Vagina (tissue), 2 donors: ENCODE results near the gene MTSS2. TPM values are rescaled to one million over a fixed set of nuclear protein-coding genes. Genes with fewer than 3 reads are reported as not detected.
A peak's percentile ranks its signal among the peaks of the same experiment; 100 is the strongest.

Experiments used
- DNase-seq, 2 donors: peaks; one replicate each; pipeline ENCODE4 v3.0.0-alpha.2; 2017; ENCODE audit errors: extremely low spot score in 2 of 2
- H3K27ac ChIP-seq: fragments of 200-600 bp; sonication (generic); one replicate; pipeline ENCODE4 v1.5.1; 2019
- H3K27me3 ChIP-seq: fragments of 200-600 bp; sonication (generic); one replicate; pipeline ENCODE4 v1.5.1; 2019
- H3K36me3 ChIP-seq, 2 donors: fragments of 200-600 bp; sonication (generic); one replicate each; pipeline ENCODE4 v1.5.1; 2017 to 2019
- H3K4me1 ChIP-seq: fragments of 200-600 bp; sonication (generic); one replicate; pipeline ENCODE4 v1.5.1; 2019
- H3K4me3 ChIP-seq, 2 donors: fragments of 200-600 bp; sonication (generic); 1 replicate in 1 of 2; 2 replicates in 1 of 2; pipeline ENCODE4 v1.5.1; 2016 to 2019
- H3K9me3 ChIP-seq: fragments of 200-600 bp; sonication (generic); one replicate; pipeline ENCODE4 v1.5.1; 2019
- CTCF ChIP-seq, 3 experiments: fragments of 450-650 bp in 2 of 3; fragments of 200-600 bp in 1 of 3; sonication (generic) in 1 of 3; IDR thresholded peaks; one replicate each; pipeline ENCODE4 v1.5.1; 2017 to 2019; ENCODE audit warnings: antibody characterized with exemption in 3 of 3, mild to moderate bottlenecking in 2 of 3, moderate library complexity in 2 of 3
- POLR2A ChIP-seq, 2 donors: fragments of 450-650 bp; IDR thresholded peaks; one replicate each; pipeline ENCODE4 v1.6.1; 2017; ENCODE audit warnings: antibody characterized with exemption in 2 of 2, mild to moderate bottlenecking in 2 of 2, moderate library complexity in 2 of 2
- POLR2AphosphoS5 ChIP-seq, 2 donors: sonication (generic); formaldehyde crosslinking; IDR thresholded peaks; one replicate each; pipeline ENCODE4 v1.9.0; 2017; ENCODE audit warnings: antibody characterized with exemption in 2 of 2, mild to moderate bottlenecking in 2 of 2, low read depth in 1 of 2; ENCODE audit not compliant: insufficient read depth in 1 of 2
- intact Hi-C: fragments of 100-400 bp; cut with DNase I; formaldehyde crosslinking; loops from one replicate; pipeline ENCODE4 v1.15.1; 2023
- total RNA-seq: library from RNA; depleted of rRNA; stranded (reverse); fragments of >200 nt; gene quantifications from one replicate; pipeline ENCODE4 v1.2.3, GENCODE V29; 2016

Gene MTSS2
- total RNA-seq, 1 donor from 2014 or later: 102 TPM

- no peaks in the 10 kb centered on the region for H3K27me3 ChIP-seq
- H3K4me3 ChIP-seq: no peak overlapping the region
- H3K36me3 ChIP-seq: no peaks in the 10 kb centered on the region
- peaks cover 54% of the 10 kb centered on the region for H3K4me1 ChIP-seq
- intact Hi-C loops: no loop called here
- DNase-seq: no peak
- TF ChIP-seq POLR2AphosphoS5 (IDR thresholded peaks at IDR 0.05; ENCODE audit: insufficient read depth in 1 of 2, low read depth in 1 of 2): no peak
- no peak for TF ChIP-seq POLR2A (IDR thresholded peaks at IDR 0.05)
- TF ChIP-seq CTCF (IDR thresholded peaks at IDR 0.05): no peak
- no peak overlapping the region for H3K27ac ChIP-seq
- no peaks in the 10 kb centered on the region for H3K9me3 ChIP-seq
Measured at GRCh38 chr16:70712359-70712758, 26.5 kb upstream of the MTSS2 start.

DNA sequence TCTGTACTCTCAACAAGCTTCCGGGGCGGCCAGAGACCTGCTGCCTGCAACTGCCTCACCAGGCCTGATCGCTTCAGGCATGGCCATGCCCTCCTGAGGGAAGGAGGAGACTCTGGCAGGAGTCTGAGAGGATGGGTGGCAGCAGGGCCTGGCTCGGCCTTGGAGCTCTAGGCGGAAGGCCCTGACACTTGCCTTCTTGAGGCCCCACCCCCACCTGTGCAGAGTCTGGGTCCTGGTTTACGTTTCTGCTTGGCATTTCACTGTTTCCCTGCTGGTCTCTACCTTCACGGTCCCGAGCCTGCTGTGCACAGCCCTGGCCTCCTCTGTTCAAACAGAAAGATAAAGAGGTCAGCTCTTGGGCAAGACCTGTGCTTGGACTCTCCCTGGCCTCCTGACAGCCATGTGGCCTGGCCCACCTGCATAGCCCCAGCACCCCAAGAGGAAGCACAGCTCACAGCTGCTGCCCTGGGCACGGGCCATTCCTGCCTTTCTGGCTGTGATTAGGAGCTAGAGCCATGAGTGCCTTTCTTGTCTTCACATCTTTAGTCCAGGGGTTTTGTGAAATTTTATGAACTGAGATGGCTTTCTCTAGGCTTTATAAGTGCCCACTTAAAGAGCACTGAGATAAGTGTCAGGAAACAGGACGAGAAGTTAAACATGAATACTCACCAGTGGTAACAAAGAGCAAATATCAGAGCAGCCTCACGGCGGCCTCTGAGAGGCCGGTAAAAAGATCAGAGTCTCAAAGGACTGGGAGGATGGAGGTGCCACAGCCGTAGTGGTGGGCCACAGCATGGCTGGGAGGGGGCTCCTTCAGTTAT lies 25.6 kb upstream of the MTSS2 start:
- Histone ChIP-seq H3K36me3 (no peaks in the 10 kb centered on the region), H3K27me3 (no peaks in the 10 kb centered on the region), H3K4me3 (no peak overlapping the region), H3K9me3 (no peaks in the 10 kb centered on the region), H3K27ac (peak overlapping the region; percentile 13), H3K4me1 (peaks cover 55% of the 10 kb centered on the region)
- DNase-seq: no peak
- intact Hi-C loops: no loop called here
- no peak for TF ChIP-seq CTCF (IDR thresholded peaks at IDR 0.05)
- no peak for TF ChIP-seq POLR2AphosphoS5 (IDR thresholded peaks at IDR 0.05; ENCODE audit: insufficient read depth in 1 of 2, low read depth in 1 of 2)
- no peak for TF ChIP-seq POLR2A (IDR thresholded peaks at IDR 0.05)

GRCh38 chr16:70710422-70711210 lies 24.8 kb upstream of the MTSS2 start:
- intact Hi-C loops: no loop called here
- Histone ChIP-seq H3K27me3 (no peaks in the 10 kb centered on the region), H3K4me3 (no peak overlapping the region), H3K27ac (peak overlapping the region; percentile 94), H3K4me1 (peaks cover 55% of the 10 kb centered on the region), H3K36me3 (no peaks in the 10 kb centered on the region), H3K9me3 (no peaks in the 10 kb centered on the region)
- DNase-seq: no peak
- TF ChIP-seq POLR2AphosphoS5 (IDR thresholded peaks at IDR 0.05; ENCODE audit: insufficient read depth in 1 of 2, low read depth in 1 of 2) (no peak), POLR2A (IDR thresholded peaks at IDR 0.05) (no peak), CTCF (IDR thresholded peaks at IDR 0.05) (no peak)

DNA sequence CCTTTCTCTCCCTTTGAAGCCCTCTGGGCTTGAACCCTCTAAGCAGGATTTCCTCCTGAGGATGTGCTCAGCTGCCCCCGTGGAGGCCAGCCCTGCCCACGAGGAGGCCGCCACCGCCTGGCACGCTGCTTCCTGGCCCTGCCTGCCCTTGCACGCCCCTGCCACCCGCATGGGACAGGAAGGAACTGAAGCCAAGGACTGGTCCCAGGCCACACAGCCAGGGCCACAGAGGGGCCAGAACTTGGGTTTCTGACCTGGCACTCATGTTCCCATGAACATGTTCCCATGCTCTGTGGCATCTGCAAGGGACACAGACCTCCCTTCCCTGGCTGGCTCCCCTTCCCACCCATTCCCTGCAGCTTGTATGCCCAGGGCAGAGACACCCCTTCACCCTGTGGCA lies 24.1 kb upstream of the MTSS2 start:
- intact Hi-C loops: no loop called here
- Histone ChIP-seq H3K36me3 (no peaks in the 10 kb centered on the region), H3K9me3 (no peaks in the 10 kb centered on the region), H3K4me3 (no peak overlapping the region), H3K4me1 (peaks cover 55% of the 10 kb centered on the region), H3K27ac (peak overlapping the region; percentile 94), H3K27me3 (no peaks in the 10 kb centered on the region)
- DNase-seq: no peak
- TF ChIP-seq CTCF (IDR thresholded peaks at IDR 0.05): no peak
- no peak for TF ChIP-seq POLR2A (IDR thresholded peaks at IDR 0.05)
- no peak for TF ChIP-seq POLR2AphosphoS5 (IDR thresholded peaks at IDR 0.05; ENCODE audit: insufficient read depth in 1 of 2, low read depth in 1 of 2)
